ENCODE data around the gene PPP4R1.

DNA sequence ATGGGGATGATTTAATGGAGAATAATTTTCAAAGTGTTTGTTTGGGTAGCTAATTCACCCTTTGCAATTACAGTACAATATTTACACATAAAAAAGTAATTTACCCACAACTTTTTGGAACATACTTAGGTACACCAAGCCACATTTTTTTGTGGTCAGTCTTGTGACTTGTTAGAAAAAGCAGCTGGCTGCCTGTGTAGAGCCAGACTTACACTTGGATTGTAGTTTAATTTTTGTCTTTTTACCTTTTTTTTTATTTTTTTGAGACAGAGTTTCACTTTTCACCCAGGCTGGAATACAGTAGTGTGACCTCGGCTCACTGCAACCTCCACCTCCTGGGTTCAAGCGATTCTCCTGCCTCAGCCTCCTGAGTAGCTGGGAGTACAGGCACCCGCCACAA is 93.7 kb downstream of the PPP4R1 start:
- TF ChIP-seq, protein P1, sequence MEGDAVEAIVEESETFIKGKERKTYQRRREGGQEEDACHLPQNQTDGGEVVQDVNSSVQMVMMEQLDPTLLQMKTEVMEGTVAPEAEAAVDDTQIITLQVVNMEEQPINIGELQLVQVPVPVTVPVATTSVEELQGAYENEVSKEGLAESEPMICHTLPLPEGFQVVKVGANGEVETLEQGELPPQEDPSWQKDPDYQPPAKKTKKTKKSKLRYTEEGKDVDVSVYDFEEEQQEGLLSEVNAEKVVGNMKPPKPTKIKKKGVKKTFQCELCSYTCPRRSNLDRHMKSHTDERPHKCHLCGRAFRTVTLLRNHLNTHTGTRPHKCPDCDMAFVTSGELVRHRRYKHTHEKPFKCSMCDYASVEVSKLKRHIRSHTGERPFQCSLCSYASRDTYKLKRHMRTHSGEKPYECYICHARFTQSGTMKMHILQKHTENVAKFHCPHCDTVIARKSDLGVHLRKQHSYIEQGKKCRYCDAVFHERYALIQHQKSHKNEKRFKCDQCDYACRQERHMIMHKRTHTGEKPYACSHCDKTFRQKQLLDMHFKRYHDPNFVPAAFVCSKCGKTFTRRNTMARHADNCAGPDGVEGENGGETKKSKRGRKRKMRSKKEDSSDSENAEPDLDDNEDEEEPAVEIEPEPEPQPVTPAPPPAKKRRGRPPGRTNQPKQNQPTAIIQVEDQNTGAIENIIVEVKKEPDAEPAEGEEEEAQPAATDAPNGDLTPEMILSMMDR (optimal IDR thresholded peaks at IDR 0.05 in 1 of 3, IDR thresholded peaks at IDR 0.05 in 1 of 3, conservative IDR thresholded peaks at IDR 0.05 in 1 of 3; ENCODE audit: extremely low read depth in 1 of 3, insufficient read depth in 2 of 3, low read length in 3 of 3): no peak
- TF ChIP-seq EZH2 (IDR thresholded peaks at IDR 0.05; ENCODE audit: low read length): no peak

All from keratinocyte (primary cell).